HuH-7.5 (cell line): ENCODE measurements around the gene PALM2AKAP2.
"Not testable (repeated sequence)": the region's sequence is repeated elsewhere in the genome, so short reads cannot be mapped to it uniquely, and the experiment has no call there.

ENCODE experiments used
- DNase-seq: peaks from one replicate; pipeline ENCODE4 v3.0.0; 2011; ENCODE audit warnings: low spot score

Gene PALM2AKAP2

DNA sequence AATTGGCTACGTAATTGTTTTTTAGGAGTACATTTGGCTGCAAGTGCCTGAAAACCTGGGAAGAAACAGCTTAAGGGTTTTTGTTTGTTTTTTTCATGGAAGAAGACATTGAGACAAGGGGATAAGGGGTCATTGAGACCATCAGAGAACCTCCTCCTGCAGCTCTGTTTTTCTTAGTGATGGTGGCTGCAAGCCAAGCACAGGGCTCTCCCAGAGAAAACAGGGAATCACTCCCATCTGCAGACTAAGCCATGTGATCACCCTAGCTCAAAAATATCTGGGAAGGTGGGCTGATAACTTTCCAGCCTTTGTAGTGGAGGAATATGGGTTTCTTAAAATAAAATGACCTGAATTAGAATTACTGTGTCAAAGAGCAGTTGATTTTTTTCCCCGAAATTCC, 25.1 kb downstream of the PALM2AKAP2 start:
- DNase-seq, result no peak

GRCh38 chr9:109806506-109807115, 26.6 kb downstream of the PALM2AKAP2 start:
- no peak for DNase-seq

DNA sequence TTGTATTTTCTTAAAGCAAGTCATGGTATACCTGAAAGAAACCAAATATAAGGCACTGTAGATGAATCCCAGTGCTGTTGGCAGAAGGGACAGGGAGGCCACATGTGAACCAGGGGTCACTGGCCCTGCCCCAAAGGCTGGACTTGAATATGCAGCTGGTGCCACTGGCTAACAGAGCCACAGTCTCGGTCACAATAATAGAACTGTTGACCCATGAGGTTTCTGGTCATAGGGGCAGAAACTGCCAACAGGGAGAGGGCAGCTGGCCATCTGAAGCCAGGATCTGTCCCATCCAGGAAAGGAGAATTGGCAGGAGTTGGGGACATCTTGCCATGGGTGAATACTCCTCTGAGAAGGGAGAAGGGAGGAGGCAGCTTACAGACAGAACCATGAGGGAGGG, 31.9 kb downstream of the PALM2AKAP2 start:
- DNase-seq, result no peak

GRCh38 chr9:109812331-109812730, 32.3 kb downstream of the PALM2AKAP2 start:
- DNase-seq, result no peak

DNA sequence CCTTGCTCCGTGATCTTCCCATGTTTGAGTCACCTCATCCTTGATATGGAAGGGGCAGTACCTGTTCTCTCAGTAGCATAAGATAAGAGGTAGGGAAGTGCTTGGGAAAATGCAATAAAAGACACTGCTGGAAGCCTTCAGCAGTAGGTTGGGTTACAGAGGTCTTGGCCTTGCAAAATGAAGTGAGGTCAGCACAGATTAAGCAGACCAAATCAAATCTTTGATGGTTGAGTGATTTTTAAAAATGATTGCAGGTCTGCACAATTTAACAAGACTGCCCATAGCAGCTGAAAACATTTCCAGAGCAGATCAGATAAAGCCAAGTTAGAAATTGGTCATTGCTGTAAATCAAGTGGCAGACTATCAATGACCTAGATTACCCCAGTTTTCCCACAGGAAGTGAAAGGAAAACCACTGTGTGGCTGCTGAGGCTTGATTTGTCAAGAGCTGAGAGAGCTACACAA, 32.9 kb downstream of the PALM2AKAP2 start:
- DNase-seq, result no peak

- DNase-seq, result no peak
These were observed 33.3 kb downstream of the PALM2AKAP2 start for GRCh38 chr9:109813303-109813702.

- DNase-seq, result no peak
These were observed 33.8 kb downstream of the PALM2AKAP2 start for GRCh38 chr9:109813829-109814228.

- DNase-seq, result no peak
These were observed 35.5 kb downstream of the PALM2AKAP2 start for GRCh38 chr9:109815366-109815947.

- no peak for DNase-seq
These were observed 36.5 kb downstream of the PALM2AKAP2 start for GRCh38 chr9:109816490-109816889.

- DNase-seq, result no peak
These were observed 37.3 kb downstream of the PALM2AKAP2 start for GRCh38 chr9:109817146-109817845.

DNA sequence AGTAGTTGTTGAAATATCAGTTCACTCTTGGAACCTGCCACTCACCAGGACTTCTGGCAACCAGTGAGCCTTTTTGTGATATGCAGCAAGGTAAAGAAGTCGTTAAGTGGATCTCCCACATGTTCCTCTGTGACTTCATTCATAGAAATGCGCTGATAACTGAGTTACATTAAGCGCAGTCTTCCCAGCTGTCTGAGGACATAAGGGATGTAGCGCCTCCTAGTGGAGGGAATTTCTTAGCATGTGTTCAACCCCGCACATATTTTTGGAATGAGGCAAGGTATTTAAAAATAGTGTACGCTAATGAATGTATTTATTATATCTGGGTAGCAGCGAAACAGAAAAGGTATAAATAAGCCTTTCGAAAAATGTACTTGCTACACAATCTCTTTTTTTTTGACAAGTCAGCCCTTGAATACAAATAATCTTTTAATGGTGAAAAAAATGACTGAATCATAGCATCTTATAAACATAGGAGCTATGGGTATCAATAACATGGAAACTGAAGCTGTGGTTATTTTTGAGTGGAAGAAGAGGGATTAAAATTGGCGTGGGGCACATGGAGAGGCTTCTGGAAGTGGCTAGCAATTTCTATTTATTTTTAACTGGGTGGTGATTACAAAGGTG, 38.0 kb downstream of the PALM2AKAP2 start:
- peak; percentile 41 for DNase-seq

DNA sequence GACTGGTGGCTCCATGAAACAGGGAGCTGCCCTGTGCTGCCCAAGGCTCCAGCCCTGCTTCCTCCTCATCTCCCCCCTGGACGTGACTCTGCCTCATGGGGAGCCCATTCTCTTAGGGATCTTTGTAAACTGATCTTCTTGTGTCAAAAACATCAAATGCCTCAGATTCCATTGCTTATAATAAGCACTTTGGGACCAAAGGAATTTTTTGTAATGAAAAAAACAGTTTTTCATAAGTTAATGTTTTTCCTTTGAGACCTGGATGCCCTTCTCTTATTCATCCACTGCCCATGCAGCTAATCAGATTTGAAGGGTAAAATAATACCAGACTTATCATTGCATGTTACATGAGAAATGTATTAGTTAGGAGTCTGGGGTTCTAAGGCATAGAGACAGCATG, 41.7 kb downstream of the PALM2AKAP2 start:
- no peak for DNase-seq

DNA sequence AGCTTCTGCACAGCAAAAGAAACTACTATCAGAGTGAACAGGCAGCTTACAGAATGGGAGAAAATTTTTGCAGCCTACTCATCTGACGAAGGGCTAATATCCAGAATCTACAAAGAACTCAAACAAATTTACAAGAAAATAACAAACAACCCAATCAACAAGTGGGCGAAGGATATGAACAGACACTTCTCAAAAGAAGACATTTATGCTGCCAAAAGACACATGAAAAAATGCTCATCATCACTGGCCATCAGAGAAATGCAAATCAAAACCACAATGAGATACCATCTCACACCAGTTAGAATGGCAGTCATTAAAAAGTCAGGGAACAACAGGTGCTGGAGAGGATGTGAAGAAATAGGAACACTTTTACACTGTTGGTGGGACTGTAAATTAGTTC, 45.4 kb downstream of the PALM2AKAP2 start:
- not testable (repeated sequence) for DNase-seq

DNA sequence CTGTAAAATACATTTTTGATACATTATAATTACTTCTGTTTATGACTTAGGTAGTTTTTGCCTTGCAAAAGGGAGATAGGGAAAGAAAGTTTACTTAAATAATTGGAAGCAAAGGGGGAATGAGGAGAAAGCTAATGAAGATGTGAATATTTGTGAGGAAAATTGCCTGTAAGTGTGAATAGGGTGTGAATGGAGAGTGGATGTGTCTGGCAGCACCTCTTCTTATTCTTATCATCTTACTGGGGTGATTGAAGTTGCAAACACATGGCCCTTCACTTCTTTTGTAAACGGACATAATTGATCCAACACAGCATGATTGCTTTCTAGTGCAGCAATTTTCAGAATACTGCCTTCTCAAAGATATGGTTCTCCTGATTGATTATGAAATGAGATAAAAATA, 46.6 kb downstream of the PALM2AKAP2 start:
- no peak for DNase-seq

DNA sequence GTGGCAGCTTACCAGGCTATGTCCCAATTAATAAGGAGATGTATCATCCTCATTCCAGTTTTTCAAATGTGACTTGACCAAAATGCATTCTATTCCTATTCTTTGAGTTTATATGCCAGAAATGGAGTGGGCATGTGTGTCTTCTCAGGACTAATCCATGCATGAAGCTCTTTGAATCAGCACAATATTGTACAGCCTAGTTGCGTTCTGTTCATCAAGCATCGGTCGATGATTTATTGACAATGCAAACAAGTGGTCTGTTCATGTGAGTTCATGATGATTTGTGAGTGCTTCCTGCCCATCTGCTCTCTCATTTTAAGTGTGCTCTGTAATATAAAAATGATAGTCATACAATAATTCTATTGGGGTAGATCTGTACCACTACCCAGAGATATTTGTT, 48.3 kb downstream of the PALM2AKAP2 start:
- DNase-seq, result no peak
